Central memory CD8-positive, alpha-beta T cell (primary cell): ENCODE measurements around the gene SLN.

Experiments
- ATAC-seq: fragments of 150-1000 bp; cut with Tn5 transposase; replicated peaks from 2 replicates; pipeline ENCODE4 v1.10.0; 2022; ENCODE audit warnings: mild to moderate bottlenecking, moderate FRiP score, moderate number of reproducible peaks; ENCODE audit not compliant: poor library complexity, severe bottlenecking; ENCODE audit errors: extremely low read depth
- DNase-seq, 2 donors: peaks; one replicate each; pipeline ENCODE4 v3.0.0; 2021; ENCODE audit warnings: low spot score in 2 of 2
- H3K27ac Mint-ChIP-seq: one replicate; pipeline ENCODE4 v1.8.0; 2022; ENCODE audit warnings: low read depth, mild to moderate bottlenecking, moderate library complexity, mixed read lengths
- H3K27me3 Mint-ChIP-seq: one replicate; pipeline ENCODE4 v1.8.0; 2022; ENCODE audit warnings: mixed read lengths
- H3K36me3 Mint-ChIP-seq: one replicate; pipeline ENCODE4 v1.8.0; 2022; ENCODE audit warnings: mild to moderate bottlenecking, moderate library complexity, mixed read lengths; ENCODE audit not compliant: insufficient read depth
- H3K4me1 Mint-ChIP-seq: one replicate; pipeline ENCODE4 v1.8.0; 2022; ENCODE audit warnings: mixed read lengths
- H3K4me3 Mint-ChIP-seq: one replicate; pipeline ENCODE4 v1.8.0; 2022; ENCODE audit warnings: mild to moderate bottlenecking, moderate library complexity, mixed read lengths
- H3K9me3 Mint-ChIP-seq: one replicate; pipeline ENCODE4 v1.8.0; 2022; ENCODE audit warnings: mixed read lengths

SLN gene

GRCh38 chr11:107691000-107691750 lies 20.7 kb downstream of the SLN start:
- no peak for ATAC-seq
- Mint-ChIP-seq H3K9me3 (no peaks in the 10 kb centered on the region), H3K4me1 (no peaks in the 10 kb centered on the region), H3K4me3 (no peak overlapping the region), H3K36me3 (no peaks in the 10 kb centered on the region), H3K27me3 (peaks cover 31% of the 10 kb centered on the region), H3K27ac (no peak overlapping the region)
- DNase-seq, result no peak

DNA sequence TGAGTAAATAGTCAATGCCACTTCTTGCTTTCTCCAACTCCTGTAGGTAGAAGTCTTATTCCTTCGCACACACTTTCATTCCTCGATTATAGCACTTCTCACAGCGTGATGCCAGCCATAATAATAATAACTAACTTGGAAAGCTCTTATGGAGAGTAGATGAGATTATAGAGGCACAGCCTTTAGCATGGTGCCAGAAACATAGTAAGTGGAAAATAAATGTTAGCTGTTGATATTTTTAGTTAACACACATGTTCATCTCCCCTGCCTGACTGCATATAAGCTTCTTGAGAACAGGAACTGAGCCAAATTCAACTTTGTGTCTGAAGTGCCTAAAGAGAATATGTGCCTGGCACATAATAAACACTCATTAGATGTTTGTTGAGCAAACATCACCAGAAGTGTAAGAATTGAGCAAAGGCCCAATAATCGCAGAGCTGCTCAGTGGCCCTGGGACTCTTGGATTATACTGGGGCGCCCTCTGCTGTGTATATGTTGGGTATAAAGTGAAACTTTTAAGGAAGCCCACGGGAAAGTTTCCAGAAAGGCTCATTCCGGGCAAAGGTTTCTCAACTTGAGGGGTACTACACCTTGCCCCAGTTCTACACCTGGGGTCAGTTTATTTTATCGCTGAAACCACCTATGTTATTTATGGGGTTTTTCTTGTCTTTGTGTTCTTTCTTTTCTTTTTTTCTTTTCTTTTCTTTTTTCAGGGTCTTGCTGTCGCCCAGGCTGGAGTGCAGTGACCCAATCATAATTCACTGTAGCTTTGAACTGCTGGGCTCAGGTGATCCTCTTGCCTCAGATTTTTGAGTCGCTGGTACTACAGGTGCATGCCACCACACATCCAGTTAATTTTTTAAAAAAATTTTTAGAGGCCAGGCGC lies 22.3 kb downstream of the SLN start:
- no peak for DNase-seq
- peaks cover 26% of the 10 kb centered on the region for H3K27me3 Mint-ChIP-seq
- no peak for ATAC-seq

DNA sequence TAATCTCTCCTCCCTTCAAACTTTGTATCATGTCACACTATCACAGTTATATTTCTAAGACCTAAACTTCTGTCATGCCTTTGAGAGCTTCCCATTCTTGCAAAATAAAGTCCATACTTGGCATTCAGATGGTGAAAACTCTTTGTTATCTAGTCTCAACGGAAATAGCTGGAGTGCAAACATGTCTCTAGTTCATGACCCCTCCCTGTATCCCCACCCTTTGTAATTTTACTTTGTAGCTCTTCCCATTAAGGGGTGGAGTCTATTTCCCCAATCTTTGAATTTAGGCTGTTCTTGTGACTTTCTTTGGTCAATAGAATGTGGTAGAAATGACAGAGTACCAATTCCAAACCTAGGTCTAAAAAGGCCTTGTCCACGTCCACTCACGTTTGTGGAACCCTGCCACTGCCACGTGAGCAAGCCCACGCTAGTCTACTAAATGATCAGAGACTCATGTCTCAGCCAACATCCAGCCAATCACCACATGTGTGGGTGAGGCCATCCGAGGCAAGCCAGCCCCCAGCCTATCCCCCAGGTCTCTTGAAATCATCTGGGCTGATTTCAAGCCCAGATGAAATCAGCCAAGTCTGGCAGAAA lies 23.4 kb downstream of the SLN start:
- Mint-ChIP-seq H3K4me1 (no peaks in the 10 kb centered on the region), H3K4me3 (no peak overlapping the region), H3K9me3 (no peaks in the 10 kb centered on the region), H3K36me3 (no peaks in the 10 kb centered on the region), H3K27me3 (peaks cover 26% of the 10 kb centered on the region), H3K27ac (no peak overlapping the region)
- DNase-seq (no peak), ATAC-seq (no peak)

More for the DNA sequence above, 22.3 kb downstream of the SLN start:
- no peaks in the 10 kb centered on the region for H3K9me3 Mint-ChIP-seq
- no peak overlapping the region for H3K27ac Mint-ChIP-seq
- no peak overlapping the region for H3K4me3 Mint-ChIP-seq
- no peaks in the 10 kb centered on the region for H3K36me3 Mint-ChIP-seq
- no peaks in the 10 kb centered on the region for H3K4me1 Mint-ChIP-seq

- H3K27me3 Mint-ChIP-seq, result peaks cover 6% of the 10 kb centered on the region
- H3K4me1 Mint-ChIP-seq, result no peaks in the 10 kb centered on the region
- H3K9me3 Mint-ChIP-seq, result no peaks in the 10 kb centered on the region
- no peak overlapping the region for H3K4me3 Mint-ChIP-seq
- no peak overlapping the region for H3K27ac Mint-ChIP-seq
- ATAC-seq (no peak), DNase-seq (no peak)
- no peaks in the 10 kb centered on the region for H3K36me3 Mint-ChIP-seq
Observed at GRCh38 chr11:107683807-107684206, 28.0 kb downstream of the SLN start.

- H3K9me3 Mint-ChIP-seq, result no peaks in the 10 kb centered on the region
- ATAC-seq (no peak), DNase-seq (no peak)
- H3K4me3 Mint-ChIP-seq, result no peak overlapping the region
- H3K36me3 Mint-ChIP-seq, result no peaks in the 10 kb centered on the region
- H3K27me3 Mint-ChIP-seq, result peaks cover 12% of the 10 kb centered on the region
- H3K27ac Mint-ChIP-seq, result no peak overlapping the region
- no peaks in the 10 kb centered on the region for H3K4me1 Mint-ChIP-seq
Observed at GRCh38 chr11:107683061-107683460, 28.8 kb downstream of the SLN start.

DNA sequence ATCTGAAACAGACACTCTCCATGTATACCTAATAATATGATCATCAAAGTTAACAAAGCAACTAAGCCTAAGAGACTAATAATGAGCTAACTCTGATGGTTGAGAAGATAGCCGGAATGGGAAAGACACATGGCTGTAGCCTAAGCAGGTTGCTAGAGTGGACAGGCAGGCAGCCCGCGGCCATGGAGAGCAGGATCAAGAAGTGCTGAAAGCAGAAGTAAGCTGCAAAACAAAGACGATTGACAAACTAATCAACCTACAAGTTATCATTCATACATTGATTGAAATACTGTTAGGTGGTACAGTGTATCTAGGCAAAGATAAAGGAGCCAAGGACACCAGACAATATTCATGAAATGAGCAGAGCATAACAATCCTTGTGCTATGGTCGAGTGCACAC lies 29.3 kb downstream of the SLN start:
- no peak for DNase-seq
- Mint-ChIP-seq H3K27ac (no peak overlapping the region), H3K36me3 (no peaks in the 10 kb centered on the region), H3K27me3 (peaks cover 12% of the 10 kb centered on the region), H3K4me3 (no peak overlapping the region), H3K9me3 (no peaks in the 10 kb centered on the region), H3K4me1 (no peaks in the 10 kb centered on the region)
- no peak for ATAC-seq

DNA sequence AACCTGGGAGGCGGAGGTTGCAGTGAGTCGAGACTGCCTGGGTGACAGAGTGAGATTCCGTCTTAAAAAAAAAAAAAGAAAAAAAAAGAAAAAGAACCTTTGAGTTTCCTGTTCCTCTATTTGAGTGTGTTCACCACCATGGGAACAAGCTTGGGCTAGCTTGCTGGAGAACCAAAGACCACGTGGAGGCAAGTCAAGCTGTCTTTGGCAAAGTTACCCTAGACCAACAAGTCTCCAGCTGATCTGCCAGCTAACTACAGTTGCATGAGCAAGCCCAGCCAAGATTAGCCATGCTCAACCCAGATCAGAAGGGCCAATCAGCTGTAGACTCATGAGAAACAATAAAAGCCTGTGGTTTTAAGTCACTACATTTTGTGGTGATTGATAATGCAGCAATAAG lies 29.7 kb downstream of the SLN start:
- Mint-ChIP-seq H3K4me3 (no peak overlapping the region), H3K9me3 (no peaks in the 10 kb centered on the region), H3K27ac (no peak overlapping the region), H3K27me3 (peaks cover 12% of the 10 kb centered on the region), H3K36me3 (no peaks in the 10 kb centered on the region), H3K4me1 (no peaks in the 10 kb centered on the region)
- no peak for DNase-seq
- no peak for ATAC-seq

- Mint-ChIP-seq H3K36me3 (no peaks in the 10 kb centered on the region), H3K9me3 (no peaks in the 10 kb centered on the region), H3K27me3 (peaks cover 19% of the 10 kb centered on the region)
Observed at GRCh38 chr11:107679255-107680024, 32.4 kb downstream of the SLN start.

GRCh38 chr11:107678632-107678971 lies 33.3 kb downstream of the SLN start:
- no peaks in the 10 kb centered on the region for H3K4me1 Mint-ChIP-seq
- no peak for ATAC-seq
- H3K9me3 Mint-ChIP-seq, result no peaks in the 10 kb centered on the region
- no peaks in the 10 kb centered on the region for H3K36me3 Mint-ChIP-seq
- peaks cover 19% of the 10 kb centered on the region for H3K27me3 Mint-ChIP-seq
- H3K27ac Mint-ChIP-seq, result no peak overlapping the region
- H3K4me3 Mint-ChIP-seq, result no peak overlapping the region
- DNase-seq, result no peak

More at GRCh38 chr11:107679255-107680024, 32.4 kb downstream of the SLN start:
- no peak overlapping the region for H3K27ac Mint-ChIP-seq
- H3K4me1 Mint-ChIP-seq, result no peaks in the 10 kb centered on the region
- H3K4me3 Mint-ChIP-seq, result no peak overlapping the region
- ATAC-seq, result no peak
- DNase-seq, result no peak

DNA sequence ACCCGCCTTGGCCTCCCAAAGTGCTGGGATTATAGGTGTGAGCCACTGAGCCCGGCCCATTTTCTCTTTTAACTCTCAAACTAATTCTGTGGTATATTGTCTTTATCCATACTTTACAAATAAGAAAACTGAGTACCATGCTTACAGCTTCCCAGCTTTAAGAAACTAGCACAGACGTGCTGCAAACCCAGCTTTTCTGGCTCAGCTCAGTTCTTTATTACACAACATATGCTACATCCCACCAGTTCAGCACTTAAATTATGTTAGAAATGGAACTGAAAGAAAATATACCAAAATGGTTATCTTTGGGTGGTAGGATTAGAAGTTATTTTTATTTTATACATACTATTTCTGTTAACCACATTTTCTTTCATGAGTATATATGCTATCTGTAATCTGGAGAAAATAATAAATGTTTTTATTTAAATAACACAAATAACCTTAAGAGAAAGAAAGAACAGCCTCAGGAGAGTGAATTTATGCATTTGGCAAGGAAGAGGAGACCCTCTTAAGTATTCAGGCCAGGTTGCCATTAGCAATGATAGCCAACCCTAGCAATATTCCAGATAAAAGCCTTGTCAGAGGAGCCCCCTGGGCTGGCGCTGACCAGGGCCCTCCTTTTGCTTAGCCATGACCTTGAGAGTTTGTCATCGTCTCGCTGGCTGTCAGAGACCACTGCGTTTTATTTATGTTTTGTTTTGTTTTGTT lies 33.8 kb downstream of the SLN start:
- peaks cover 19% of the 10 kb centered on the region for H3K27me3 Mint-ChIP-seq
- no peak overlapping the region for H3K4me3 Mint-ChIP-seq

GRCh38 chr11:107676336-107677057 lies 35.4 kb downstream of the SLN start:
- H3K9me3 Mint-ChIP-seq, result no peaks in the 10 kb centered on the region
- H3K36me3 Mint-ChIP-seq, result no peaks in the 10 kb centered on the region
- H3K4me1 Mint-ChIP-seq, result no peaks in the 10 kb centered on the region
- H3K27ac Mint-ChIP-seq, result no peak overlapping the region
- H3K4me3 Mint-ChIP-seq, result no peak overlapping the region
- DNase-seq (no peak), ATAC-seq (no peak)
- H3K27me3 Mint-ChIP-seq, result peaks cover 28% of the 10 kb centered on the region

More for the DNA sequence above, 33.8 kb downstream of the SLN start:
- Mint-ChIP-seq H3K27ac (no peak overlapping the region), H3K36me3 (no peaks in the 10 kb centered on the region), H3K4me1 (no peaks in the 10 kb centered on the region), H3K9me3 (no peaks in the 10 kb centered on the region)
- no peak for DNase-seq
- ATAC-seq, result no peak
